ENCODE results near the gene ANKRD26.

Gene ANKRD26

GRCh38 chr10:26983156-26983555 is 117.1 kb downstream of the ANKRD26 start:
- DNase-seq (ENCODE audit: low read depth) = no peak
- H3K4me3 ChIP-seq (ENCODE audit: low read depth, low read length) = no peak overlapping the region
- in situ Hi-C loops (cut with HindIII; ENCODE audit: low sequenced_read_pairs) = no loop called here
- no peak for TF ChIP-seq CTCF (IDR thresholded peaks at IDR 0.05; ENCODE audit: low read depth, low read length, missing control alignments)

- in situ Hi-C loops (cut with HindIII; ENCODE audit: low sequenced_read_pairs) = no loop called here
- no peak for TF ChIP-seq CTCF (IDR thresholded peaks at IDR 0.05; ENCODE audit: low read depth, low read length, missing control alignments)
- H3K4me3 ChIP-seq (ENCODE audit: low read depth, low read length) = no peak overlapping the region
- no peak for DNase-seq (ENCODE audit: low read depth)
These were observed 118.2 kb downstream of the ANKRD26 start for GRCh38 chr10:26982058-26982457.

- in situ Hi-C loops (cut with HindIII; ENCODE audit: low sequenced_read_pairs) = no loop called here
- no peak for TF ChIP-seq CTCF (IDR thresholded peaks at IDR 0.05; ENCODE audit: low read depth, low read length, missing control alignments)
- no peak overlapping the region for H3K4me3 ChIP-seq (ENCODE audit: low read depth, low read length)
- DNase-seq (ENCODE audit: low read depth) = no peak
These were observed 119.0 kb downstream of the ANKRD26 start for GRCh38 chr10:26981232-26981824.

GRCh38 chr10:26978519-26978918 is 121.8 kb downstream of the ANKRD26 start:
- no peak for DNase-seq (ENCODE audit: low read depth)
- TF ChIP-seq CTCF (IDR thresholded peaks at IDR 0.05; ENCODE audit: low read depth, low read length, missing control alignments) = no peak
- no peak overlapping the region for H3K4me3 ChIP-seq (ENCODE audit: low read depth, low read length)
- in situ Hi-C loops (cut with HindIII; ENCODE audit: low sequenced_read_pairs) = no loop called here

GRCh38 chr10:26977635-26978034 is 122.7 kb downstream of the ANKRD26 start:
- H3K4me3 ChIP-seq (ENCODE audit: low read depth, low read length) = no peak overlapping the region
- DNase-seq (ENCODE audit: low read depth) = no peak
- TF ChIP-seq CTCF (IDR thresholded peaks at IDR 0.05; ENCODE audit: low read depth, low read length, missing control alignments) = no peak
- in situ Hi-C loops (cut with HindIII; ENCODE audit: low sequenced_read_pairs) = no loop called here

GRCh38 chr10:26970667-26971066 is 129.6 kb downstream of the ANKRD26 start:
- no peak overlapping the region for H3K4me3 ChIP-seq (ENCODE audit: low read depth, low read length)
- no peak for TF ChIP-seq CTCF (IDR thresholded peaks at IDR 0.05; ENCODE audit: low read depth, low read length, missing control alignments)
- in situ Hi-C loops (cut with HindIII; ENCODE audit: low sequenced_read_pairs) = no loop called here
- no peak for DNase-seq (ENCODE audit: low read depth)

Data from astrocyte of the cerebellum (primary cell).